Right renal pelvis (tissue), 4 donors: ENCODE results near the gene KLC4. TPM values are rescaled to one million over a fixed set of nuclear protein-coding genes. Genes with fewer than 3 reads are reported as not detected.
"Not testable (repeated sequence)": the region's sequence is repeated elsewhere in the genome, so short reads cannot be mapped to it uniquely, and the experiment has no call there.

Source experiments
- DNase-seq, 4 donors: peaks; one replicate each; pipeline ENCODE4 v3.0.0-alpha.2; 2013; ENCODE audit warnings: low read depth in 4 of 4, low spot score in 3 of 4, missing footprints in 1 of 4
- polyA plus RNA-seq, 4 donors: library from polyadenylated mRNA; unstranded; fragments of 120-200 nt; gene quantifications; one replicate each; pipeline ENCODE4 v1.2.1, GENCODE V29; 2013; ENCODE audit not compliant: insufficient read length in 4 of 4

Gene KLC4
- polyA plus RNA-seq, 4 donors = 46.2 to 60.0 (median 53.8) TPM

DNA sequence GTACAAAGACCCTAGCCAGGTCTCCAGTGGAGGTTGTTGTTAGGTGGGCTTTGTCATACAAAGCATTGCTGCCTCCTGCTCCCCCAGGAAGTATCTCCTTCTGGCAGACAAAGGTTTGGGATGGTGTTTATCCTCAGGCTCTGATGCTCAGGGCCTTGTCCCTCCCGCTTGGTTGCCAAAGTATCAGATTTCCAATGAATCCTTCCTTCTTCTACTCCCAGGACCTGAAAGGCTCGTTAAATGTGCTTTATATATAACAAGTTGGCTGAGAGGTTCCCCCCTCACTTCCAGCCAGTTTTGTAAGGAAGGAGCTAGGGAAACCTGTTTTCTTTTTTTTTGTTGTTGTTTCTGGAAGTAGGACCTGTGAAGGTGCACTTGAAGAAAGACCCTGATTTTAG, 31.1 kb downstream of the KLC4 start:
- no peak for DNase-seq

- DNase-seq = no peak
Observed at GRCh38 chr6:43091020-43091419, 31.6 kb downstream of the KLC4 start.

DNA sequence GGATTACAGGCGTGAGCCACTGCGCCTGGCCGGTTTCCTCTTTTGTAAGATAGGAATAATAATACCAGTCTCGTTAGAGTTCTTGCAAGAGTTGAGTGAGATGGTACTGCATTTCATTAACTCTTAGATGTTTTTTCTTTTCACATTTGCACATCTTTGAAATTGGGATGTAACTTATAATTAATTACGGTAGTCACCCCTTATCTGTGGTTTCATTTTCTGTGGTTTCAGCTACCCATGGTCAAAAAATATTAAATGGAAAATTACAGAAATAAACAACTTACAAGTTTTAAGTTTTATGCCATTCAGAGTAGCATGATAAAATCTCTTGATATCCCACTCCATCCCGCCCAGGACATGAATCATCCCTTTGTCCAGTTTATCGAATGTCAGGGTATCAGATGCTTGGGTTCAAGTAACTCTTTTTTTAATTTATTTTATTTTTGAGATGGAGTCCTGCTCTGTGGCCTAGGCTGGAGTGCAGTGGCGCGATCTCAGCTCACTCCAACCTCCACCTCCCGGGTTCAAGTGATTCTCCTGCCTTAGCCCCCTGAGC, 32.1 kb downstream of the KLC4 start:
- no peak for DNase-seq

GRCh38 chr6:43092635-43093034, 33.2 kb downstream of the KLC4 start:
- DNase-seq = no peak

- DNase-seq = no peak
Observed at GRCh38 chr6:43093436-43094289, 34.2 kb downstream of the KLC4 start.

DNA sequence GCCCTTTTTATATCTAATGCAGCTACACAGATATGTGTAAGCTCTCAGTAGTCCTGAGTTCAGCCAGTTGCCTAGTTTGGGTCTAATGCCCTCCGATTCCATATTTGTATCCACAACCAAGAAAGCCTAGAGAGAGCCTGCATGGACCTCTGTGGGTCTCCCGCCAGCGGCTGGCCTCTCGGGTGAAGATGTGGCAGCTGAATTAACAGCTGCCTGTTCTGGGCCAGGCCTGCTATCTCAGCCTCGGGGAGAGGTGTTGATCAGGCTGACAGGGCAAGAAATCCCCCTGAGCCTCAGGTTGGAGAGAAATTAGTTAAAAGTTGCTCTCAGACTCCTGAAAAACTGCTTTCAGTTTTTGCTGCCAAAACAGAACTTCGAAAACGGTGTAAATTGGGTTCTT, 36.5 kb downstream of the KLC4 start:
- no peak for DNase-seq

- no peak for DNase-seq
Observed at GRCh38 chr6:43096451-43097097, 37.1 kb downstream of the KLC4 start.

DNA sequence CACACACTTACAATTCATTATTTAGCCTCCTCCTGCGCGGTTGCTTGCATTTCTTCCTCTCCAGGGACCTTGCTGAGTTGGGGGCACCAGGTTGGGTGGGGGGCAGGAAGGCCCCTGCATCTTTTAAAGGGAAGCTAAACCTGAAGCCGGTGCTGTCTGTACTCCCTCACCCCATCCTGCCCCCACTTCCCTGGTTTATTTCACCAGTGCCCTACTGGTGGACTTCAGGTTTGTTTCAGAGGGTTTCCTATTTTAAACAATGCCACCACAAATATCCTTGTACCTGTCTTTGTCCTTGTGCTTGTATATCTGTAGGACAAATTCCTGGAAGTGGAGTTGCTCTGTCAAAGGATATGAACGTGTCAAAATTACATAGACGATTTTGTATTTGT, 37.7 kb downstream of the KLC4 start:
- DNase-seq = no peak

- DNase-seq = no peak
Observed at GRCh38 chr6:43097502-43097901, 38.1 kb downstream of the KLC4 start.

GRCh38 chr6:43101497-43101896, 42.1 kb downstream of the KLC4 start:
- DNase-seq = no peak

GRCh38 chr6:43103253-43103876, 43.9 kb downstream of the KLC4 start:
- no peak for DNase-seq

GRCh38 chr6:43105538-43106222, 46.2 kb downstream of the KLC4 start:
- no peak for DNase-seq

- no peak for DNase-seq
Observed at GRCh38 chr6:43107344-43108062, 48.1 kb downstream of the KLC4 start.

DNA sequence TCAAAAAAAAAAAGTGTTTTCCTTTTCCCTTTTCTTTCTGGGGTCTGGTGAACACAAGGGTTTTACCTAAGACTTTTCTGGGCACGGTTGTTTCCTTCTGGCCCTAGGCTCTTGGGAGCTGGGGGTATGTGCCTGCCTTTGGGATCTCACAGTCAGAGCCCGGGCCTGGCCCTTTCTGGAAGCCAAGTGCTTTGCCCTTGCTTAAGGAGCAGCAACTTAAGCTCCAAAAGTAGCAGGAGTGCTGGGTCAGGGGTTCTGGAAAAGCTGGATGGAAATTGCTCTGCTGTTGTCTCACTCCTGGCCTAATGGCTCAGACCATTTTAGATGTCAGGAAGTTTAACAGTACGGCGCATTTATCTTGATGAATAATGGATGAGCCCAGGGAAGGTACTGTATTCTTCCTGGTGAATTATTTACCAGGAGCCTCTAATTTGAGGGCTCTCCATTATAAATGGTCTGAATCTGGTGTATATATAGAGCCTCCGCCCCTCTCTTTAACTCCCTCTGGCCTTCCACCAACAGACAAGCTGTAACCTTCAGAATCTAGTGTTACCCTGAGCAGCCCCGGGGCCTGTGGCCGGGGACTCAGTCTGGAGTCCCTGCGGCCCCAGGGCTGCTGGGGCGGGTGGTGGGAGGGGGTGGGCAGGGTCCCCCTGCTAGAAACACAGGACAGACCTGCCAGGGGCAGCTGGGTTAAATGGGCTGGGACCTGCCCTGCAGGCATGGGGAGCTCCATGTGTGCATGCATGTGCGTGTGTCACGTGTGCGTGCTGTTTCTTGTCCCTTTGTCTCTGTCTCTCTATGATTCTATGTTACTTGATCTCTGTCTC, 54.2 kb downstream of the KLC4 start:
- DNase-seq = no peak

GRCh38 chr6:43115365-43115764, 55.9 kb downstream of the KLC4 start:
- DNase-seq = no peak

DNA sequence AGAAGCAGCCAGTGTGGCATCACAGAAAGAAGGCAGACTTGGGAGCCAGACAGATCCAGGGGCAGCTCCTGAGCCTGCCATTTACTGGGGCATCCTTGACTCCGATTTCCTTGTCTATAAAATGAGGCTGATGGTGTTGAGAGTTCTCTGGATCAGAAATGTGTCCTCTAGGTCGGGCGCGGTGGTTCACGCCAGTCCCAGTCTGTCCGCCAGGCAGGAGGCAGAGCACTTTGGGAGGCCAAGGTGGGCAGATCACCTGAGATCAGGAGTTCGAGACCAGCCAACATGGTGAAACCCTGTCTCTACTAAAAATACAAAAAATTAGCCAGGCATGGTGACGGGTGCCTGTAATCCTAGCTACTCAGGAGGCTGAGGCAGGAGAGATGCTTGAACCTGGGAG, 58.0 kb downstream of the KLC4 start:
- not testable (repeated sequence) for DNase-seq

GRCh38 chr6:43119482-43119881, 60.1 kb downstream of the KLC4 start:
- no peak for DNase-seq

GRCh38 chr6:43120101-43120763, 60.8 kb downstream of the KLC4 start:
- DNase-seq = no peak
